Heart right ventricle (tissue), 16 donors: Measurements from ENCODE around the gene SEC23A. TPM values are rescaled to one million over a fixed set of nuclear protein-coding genes. Genes with fewer than 3 reads are reported as not detected.
"Not testable (repeated sequence)": the region's sequence is repeated elsewhere in the genome, so short reads cannot be mapped to it uniquely, and the experiment has no call there.

ENCODE experiments used
- ATAC-seq, 8 donors: fragments of 200-7000 bp; cut with Tn5 transposase; one replicate each; pipeline ENCODE4 v1.9.1; 2020; ENCODE audit warnings: mild to moderate bottlenecking in 8 of 8, moderate library complexity in 8 of 8, moderate number of reproducible peaks in 1 of 8
- DNase-seq, 2 donors: peaks; one replicate each; pipeline ENCODE4 v3.0.0-alpha.2; 2020
- H3K27ac ChIP-seq, 10 donors: fragments of 200-600 bp; sonication (generic) in 2 of 10; one replicate each; pipeline versions ENCODE4 v1.5.0 to v1.8.0; 2020 to 2022; ENCODE audit warnings: mild to moderate bottlenecking in 3 of 10
- H3K27me3 ChIP-seq, 7 donors: fragments of 200-600 bp; one replicate each; pipeline ENCODE4 v1.8.0; 2021 to 2022; ENCODE audit warnings: mild to moderate bottlenecking in 2 of 7
- H3K36me3 ChIP-seq, 9 donors: fragments of 200-600 bp; sonication (generic) in 1 of 9; one replicate each; pipeline versions ENCODE4 v1.5.0 to v1.8.0; 2020 to 2022; ENCODE audit warnings: mild to moderate bottlenecking in 2 of 9
- H3K4me1 ChIP-seq, 9 donors: fragments of 200-600 bp; sonication (generic) in 1 of 9; one replicate each; pipeline versions ENCODE4 v1.5.0 to v1.8.0; 2020 to 2022; ENCODE audit warnings: mild to moderate bottlenecking in 4 of 9
- H3K4me3 ChIP-seq, 10 donors: fragments of 200-600 bp; sonication (generic) in 2 of 10; one replicate each; pipeline versions ENCODE4 v1.5.0 to v1.8.0; 2020 to 2022; ENCODE audit warnings: mild to moderate bottlenecking in 7 of 10, moderate library complexity in 2 of 10
- H3K9me3 ChIP-seq, 11 donors: fragments of 200-600 bp in 10 of 11; sonication (generic) in 2 of 11; one replicate each; pipeline versions ENCODE4 v1.5.0 to v1.8.0; 2013 to 2022; ENCODE audit warnings: mild to moderate bottlenecking in 2 of 11, control low read depth in 1 of 11, moderate library complexity in 1 of 11
- CTCF ChIP-seq, 9 donors: fragments of 200-600 bp; sonication (generic) in 2 of 9; IDR thresholded peaks; one replicate each; pipeline versions ENCODE4 v1.5.0 to v1.8.0; 2021 to 2022; ENCODE audit warnings: antibody characterized with exemption in 9 of 9, mild to moderate bottlenecking in 5 of 9, moderate library complexity in 1 of 9
- WGBS, 2 donors: extraction: QIAGEN DNeasy Blood & Tissue Kit; methylation state at CpG; one replicate each; pipeline ENCODE4 v1.1.7; 2013; ENCODE audit warnings: inconsistent platforms in 1 of 2; 5-methylcytosine and 5-hydroxymethylcytosine counted together
- intact Hi-C, 10 donors: fragments of 100-400 bp; cut with DNase I; formaldehyde crosslinking; loops; one replicate each; pipeline versions ENCODE4 v1.11.1 to v1.14.2; 2022
- polyA plus RNA-seq, 2 donors: library from polyadenylated mRNA; stranded (reverse); fragments of 200-250 nt; gene quantifications; one replicate each; pipeline ENCODE4 v1.2.3, GENCODE V29; 2013
- total RNA-seq, 10 donors: library from RNA; stranded (reverse); fragmentation: NEBNext Ultra II Directional in 3 of 10; extraction: Animal tissue kit (Norgen Biotek cat#: 25700) in 3 of 10; gene quantifications; one replicate each; pipeline versions ENCODE4 v1.2.1 to v1.2.4, GENCODE V29; 2021 to 2023
- donor health status: Arrhythmogenic right ventricular cardiomyopathy.
- donor health status: ischemic (EF 13 %, LVEDD 7.1; RV severe dilation, severe dysfunction).
- donor health status: healthy with polysubstance abuse.
- donor health status: DM: no; HTN: yes; CAD: no.
- donor health status: DM: no; HTN: no; CAD: no.
- donor health status: ischemic (EF 25% LVEDD 6.9; RV normal size, moderate dysfunction).
- donor health status: ischemic (EF 25% LVEDD 5.7; RV mildly dilated, moderate dysfunction).
- donor health status: healthy.
- donor health status: DM: yes; HTN: yes; CAD: no.
- donor health status: Ischemic cardiomyopathy.
- donor health status: ischemic (EF 35%, LVEDD 5.7; RV mildly dilated, moderate dysfunction).
- donor health status: nonischemic (EF 11% LVEDD 7.7; RV severe dilation, severe dysfunction).
- donor health status: DM: yes; HTN: yes; CAD: no.
- donor health status: PGD.
- donor health status: ischemic (EF 29% LVEDD 5.4; RV normal size, mild dysfunction).
- donor health status: nonischemic (EF 23%, LVEDD 6.1; RV moderate dilation, normal function).

Gene SEC23A
- total and polyA plus RNA-seq, 12 donors: 12.1 to 113 (median 80.6) TPM

- no peaks in the 10 kb centered on the region for H3K9me3 ChIP-seq
- no peak overlapping the region for H3K27ac ChIP-seq
- 82 to 88% methylated on average over 2 of the region's 2 CpGs for WGBS, 2 donors
- intact Hi-C loops: loop anchor here in 5 of 10 donors (5.0 to 10.0 kb wide), 5 partner anchors 67 to 815 kb away; partner anchors contain the start of genes PNN (in 2 of the 5) and TRAPPC6B (in 2 of the 5)
- TF ChIP-seq CTCF (IDR thresholded peaks at IDR 0.05): peak in 7 of 9 donors; percentile 14 to 54 (median 40)
- H3K27me3 ChIP-seq: no peaks in the 10 kb centered on the region
- DNase-seq (no peak), ATAC-seq (no peak)
- H3K4me3 ChIP-seq: no peak overlapping the region
- peaks cover 2 to 12% (median 10%) of the 10 kb centered on the region in 9 donors for H3K4me1 ChIP-seq
- H3K36me3 ChIP-seq: no peaks in the 10 kb centered on the region
Measured at GRCh38 chr14:39107591-39107996, 4.6 kb upstream of the SEC23A start.

GRCh38 chr14:39104078-39104801, 1.2 kb upstream of the SEC23A start:
- ATAC-seq, DNase-seq, H3K27me3 ChIP-seq, H3K9me3 ChIP-seq, H3K36me3 ChIP-seq: not testable (repeated sequence)
- Histone ChIP-seq H3K4me3 (peak overlapping the region; percentile 78 to 97 (median 86)), H3K27ac (peak overlapping the region in 9 of 10 donors; percentile 93 to 99 (median 98)), H3K4me1 (peaks cover 2 to 42% (median 40%) of the 10 kb centered on the region in 9 donors)
- intact Hi-C loops: loop anchor here in 6 of 10 donors (5.0 to 10.0 kb wide), 5 partner anchors 68 to 328 kb away; partner anchors contain the start of genes FBXO33 (in 3 of the 6), TRAPPC6B (in 3 of the 6) and PNN (in 2 of the 6)
- WGBS, 2 donors: 86% methylated on average over 17 of the region's 17 CpGs

GRCh38 chr14:39102265-39102968, 618 bp downstream of the SEC23A start:
- Histone ChIP-seq H3K36me3 (peaks cover 0 to 4% (median 0%) of the 10 kb centered on the region in 9 donors), H3K9me3 (no peaks in the 10 kb centered on the region), H3K27me3 (no peaks in the 10 kb centered on the region), H3K27ac (peak overlapping the region; percentile 84 to 99 (median 98)), H3K4me1 (peaks cover 2 to 61% (median 55%) of the 10 kb centered on the region in 9 donors), H3K4me3 (peak overlapping the region; percentile 78 to 97 (median 86))
- intact Hi-C loops: loop anchor here in 7 of 10 donors (2.0 to 10.0 kb wide), 7 partner anchors 70 to 330 kb away; partner anchors contain the start of genes FBXO33 (in 4 of the 7), PNN (in 3 of the 7) and TRAPPC6B (in 3 of the 7)
- DNase-seq (no peak), ATAC-seq (peak; percentile 27 to 74 (median 40))
- 1% methylated on average over 11 to 23 of the region's 23 CpGs for whole genome bisulfite sequencing, 2 donors
- no peak for TF ChIP-seq CTCF (IDR thresholded peaks at IDR 0.05)

- Histone ChIP-seq H3K36me3 (peaks cover 0 to 24% (median 9%) of the 10 kb centered on the region in 9 donors), H3K4me1 (peaks cover 2 to 68% (median 63%) of the 10 kb centered on the region in 9 donors), H3K27ac (no peak overlapping the region), H3K27me3 (no peaks in the 10 kb centered on the region), H3K9me3 (no peaks in the 10 kb centered on the region), H3K4me3 (no peak overlapping the region)
- DNase-seq (no peak), ATAC-seq (no peak)
- TF ChIP-seq CTCF (IDR thresholded peaks at IDR 0.05): no peak
- intact Hi-C loops: loop anchor here in 6 of 10 donors (5.0 to 10.0 kb wide), 5 partner anchors 73 to 333 kb away; partner anchors contain the start of genes FBXO33 (in 3 of the 6), TRAPPC6B (in 3 of the 6) and PNN (in 2 of the 6)
Measured at GRCh38 chr14:39099748-39100147, 3.3 kb downstream of the SEC23A start.

- H3K36me3 ChIP-seq: peaks cover 0 to 29% (median 9%) of the 10 kb centered on the region in 9 donors
- H3K27me3 ChIP-seq, H3K4me3 ChIP-seq, DNase-seq, intact Hi-C loops, H3K27ac ChIP-seq, H3K9me3 ChIP-seq, ATAC-seq: not testable (repeated sequence)
- 95 to 96% methylated on average over 10 of the region's 10 CpGs for WGBS, 2 donors
- peaks cover 1 to 64% (median 57%) of the 10 kb centered on the region in 9 donors for H3K4me1 ChIP-seq
Measured at GRCh38 chr14:39099215-39099614, 3.8 kb downstream of the SEC23A start.
